Fibroblast of lung (primary cell): ENCODE results near the gene TMX4.

Experiments used
- CTCF ChIP-seq, 2 donors: IDR thresholded peaks in 1 of 2; conservative IDR thresholded peaks in 1 of 2; 1 replicate in 1 of 2; 2 replicates in 1 of 2; pipeline ENCODE4 v1.5.1; 2011 to 2012; ENCODE audit warnings: low read length in 2 of 2, control low read depth in 1 of 2, inconsistent platforms in 1 of 2, low read depth in 1 of 2, mild to moderate bottlenecking in 1 of 2
- EZH2 ChIP-seq: IDR thresholded peaks from 2 replicates; pipeline ENCODE4 v1.5.1; 2012; ENCODE audit warnings: low read length, control low read depth, mild to moderate bottlenecking; ENCODE audit errors: missing control alignments

- TF ChIP-seq CTCF (conservative IDR thresholded peaks at IDR 0.05 in 1 of 2, IDR thresholded peaks at IDR 0.05 in 1 of 2; ENCODE audit: low read depth in 1 of 2, low read length in 2 of 2) (no peak), EZH2 (no peak)
Observed at GRCh38 chr20:7975851-7976414, 43.6 kb downstream of the TMX4 start.
